Neural progenitor cell (in vitro differentiated cells): ENCODE results near the gene CDC5L. TPM values are rescaled to one million over a fixed set of nuclear protein-coding genes. Genes with fewer than 3 reads are reported as not detected.

Experiments
- DNase-seq: peaks from one replicate; pipeline ENCODE4 v3.0.0-alpha.2; 2016; ENCODE audit warnings: low spot score
- H2AFZ ChIP-seq: fragments of 200-600 bp; sonication (generic); replicated peaks from 2 replicates; pipeline ENCODE4 v1.6.1; 2016; ENCODE audit warnings: antibody characterized with exemption
- H3F3A ChIP-seq: fragments of 200-600 bp; sonication (generic); 2 replicates; pipeline ENCODE4 v1.6.1; 2016; ENCODE audit warnings: antibody characterized with exemption, low read depth
- H3K27ac ChIP-seq: fragments of 200-600 bp; sonication (generic); 2 replicates; pipeline ENCODE4 v1.5.1; 2016; ENCODE audit warnings: mild to moderate bottlenecking
- H3K27me3 ChIP-seq: fragments of 200-600 bp; sonication (generic); 2 replicates; pipeline ENCODE4 v1.6.1; 2016; ENCODE audit warnings: mild to moderate bottlenecking, moderate library complexity
- H3K36me3 ChIP-seq: fragments of 200-600 bp; sonication (generic); 2 replicates; pipeline ENCODE4 v1.5.1; 2016
- H3K4me1 ChIP-seq: fragments of 200-600 bp; sonication (generic); 2 replicates; pipeline ENCODE4 v1.6.1; 2016; ENCODE audit warnings: mixed run types
- H3K4me2 ChIP-seq: fragments of 200-600 bp; sonication (generic); 2 replicates; pipeline ENCODE4 v1.6.1; 2016
- H3K4me3 ChIP-seq: fragments of 200-600 bp; sonication (generic); 2 replicates; pipeline ENCODE4 v1.5.1; 2016
- H3K79me2 ChIP-seq: fragments of 200-600 bp; sonication (generic); 2 replicates; pipeline ENCODE4 v1.6.1; 2016; ENCODE audit warnings: low read depth
- H3K9ac ChIP-seq: fragments of 200-600 bp; sonication (generic); 2 replicates; pipeline ENCODE4 v1.6.1; 2016
- H3K9me3 ChIP-seq: fragments of 200-600 bp; sonication (generic); 2 replicates; pipeline ENCODE4 v1.5.1; 2016; ENCODE audit warnings: low read depth
- H4K20me1 ChIP-seq: fragments of 200-600 bp; sonication (generic); 2 replicates; pipeline ENCODE4 v1.6.1; 2016; ENCODE audit warnings: low read depth
- H3K27ac Mint-ChIP-seq: 3 replicates; pipeline ENCODE4 v1.8.0; 2021; ENCODE audit warnings: mixed read lengths
- H3K27me3 Mint-ChIP-seq: 2 replicates; pipeline ENCODE4 v1.8.0; 2022; ENCODE audit warnings: low read depth, mild to moderate bottlenecking, inconsistent platforms, moderate library complexity, mixed read lengths; ENCODE audit not compliant: insufficient read depth
- H3K36me3 Mint-ChIP-seq: 3 replicates; pipeline ENCODE4 v1.8.0; 2021; ENCODE audit warnings: mixed read lengths
- H3K4me1 Mint-ChIP-seq: 3 replicates; pipeline ENCODE4 v1.8.0; 2021; ENCODE audit warnings: mixed read lengths
- H3K4me3 Mint-ChIP-seq: 3 replicates; pipeline ENCODE4 v1.8.0; 2021; ENCODE audit warnings: mild to moderate bottlenecking, moderate library complexity, mixed read lengths
- H3K9me3 Mint-ChIP-seq: 3 replicates; pipeline ENCODE4 v1.8.0; 2020; ENCODE audit warnings: mixed read lengths
- EZH2 ChIP-seq: fragments of 200-600 bp; sonication (generic); IDR thresholded peaks from 2 replicates; pipeline ENCODE4 v1.6.1; 2017; ENCODE audit warnings: antibody characterized with exemption, mild to moderate bottlenecking, moderate library complexity
- EZH2phosphoT487 ChIP-seq: fragments of 200-600 bp; sonication (generic); IDR thresholded peaks from 2 replicates; pipeline ENCODE4 v1.6.1; 2017; ENCODE audit warnings: antibody characterized with exemption
- total RNA-seq: library from RNA; depleted of rRNA; stranded (reverse); fragments of >200 nt; gene quantifications from 2 replicates; pipeline ENCODE4 v1.2.3, GENCODE V29; 2015; ENCODE audit warnings: low replicate concordance
- TF ChIP-seq, protein P1 (sequence below): fragments of 200-600 bp; sonication (generic); IDR thresholded peaks from 2 replicates; pipeline ENCODE4 v1.5.1; 2017; ENCODE audit warnings: antibody characterized with exemption, mild to moderate bottlenecking

CDC5L gene
- total RNA-seq, 1 donor from 2014 or later = 53.6 TPM

DNA sequence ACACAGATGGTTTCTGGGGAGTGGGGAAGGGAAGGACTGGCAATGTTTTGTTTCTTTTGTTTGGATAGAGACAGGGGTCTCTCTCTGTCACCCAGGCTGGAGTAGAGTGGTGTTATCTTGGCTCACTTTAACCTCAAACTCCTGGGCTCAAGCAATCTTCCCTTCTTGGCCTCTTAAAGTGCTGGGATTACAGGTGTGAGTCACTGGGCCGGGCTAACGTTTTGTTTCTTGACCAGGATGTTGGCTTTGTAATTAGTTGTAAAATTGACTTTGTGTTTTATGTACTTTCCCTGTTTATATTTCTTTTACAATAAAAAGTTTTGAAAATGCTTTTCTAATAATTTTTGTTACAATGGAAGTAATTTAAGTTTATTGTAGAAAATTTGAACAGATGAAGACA lies 34.2 kb upstream of the CDC5L start:
- H3K4me1 Mint-ChIP-seq = no peaks in the 10 kb centered on the region
- H3F3A ChIP-seq = no peaks in the 10 kb centered on the region
- H2AFZ ChIP-seq = no peak overlapping the region
- H3K4me2 ChIP-seq = no peak overlapping the region
- no peak for DNase-seq
- H3K36me3 ChIP-seq = no peaks in the 10 kb centered on the region
- H3K9me3 Mint-ChIP-seq = no peaks in the 10 kb centered on the region
- no peaks in the 10 kb centered on the region for H3K27me3 ChIP-seq
- H3K9me3 ChIP-seq = no peaks in the 10 kb centered on the region
- no peak overlapping the region for H3K27ac Mint-ChIP-seq
- H3K4me3 Mint-ChIP-seq = no peak overlapping the region
- H3K36me3 Mint-ChIP-seq = no peaks in the 10 kb centered on the region
- H3K4me1 ChIP-seq = no peaks in the 10 kb centered on the region
- no peak overlapping the region for H3K4me3 ChIP-seq
- no peak overlapping the region for H3K27ac ChIP-seq
- H3K79me2 ChIP-seq = no peaks in the 10 kb centered on the region
- H3K9ac ChIP-seq = no peak overlapping the region
- peaks cover 3% of the 10 kb centered on the region for H3K27me3 Mint-ChIP-seq
- TF ChIP-seq EZH2 (no peak), EZH2phosphoT487 (no peak)
- TF ChIP-seq, protein P1, sequence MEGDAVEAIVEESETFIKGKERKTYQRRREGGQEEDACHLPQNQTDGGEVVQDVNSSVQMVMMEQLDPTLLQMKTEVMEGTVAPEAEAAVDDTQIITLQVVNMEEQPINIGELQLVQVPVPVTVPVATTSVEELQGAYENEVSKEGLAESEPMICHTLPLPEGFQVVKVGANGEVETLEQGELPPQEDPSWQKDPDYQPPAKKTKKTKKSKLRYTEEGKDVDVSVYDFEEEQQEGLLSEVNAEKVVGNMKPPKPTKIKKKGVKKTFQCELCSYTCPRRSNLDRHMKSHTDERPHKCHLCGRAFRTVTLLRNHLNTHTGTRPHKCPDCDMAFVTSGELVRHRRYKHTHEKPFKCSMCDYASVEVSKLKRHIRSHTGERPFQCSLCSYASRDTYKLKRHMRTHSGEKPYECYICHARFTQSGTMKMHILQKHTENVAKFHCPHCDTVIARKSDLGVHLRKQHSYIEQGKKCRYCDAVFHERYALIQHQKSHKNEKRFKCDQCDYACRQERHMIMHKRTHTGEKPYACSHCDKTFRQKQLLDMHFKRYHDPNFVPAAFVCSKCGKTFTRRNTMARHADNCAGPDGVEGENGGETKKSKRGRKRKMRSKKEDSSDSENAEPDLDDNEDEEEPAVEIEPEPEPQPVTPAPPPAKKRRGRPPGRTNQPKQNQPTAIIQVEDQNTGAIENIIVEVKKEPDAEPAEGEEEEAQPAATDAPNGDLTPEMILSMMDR = no peak
- H4K20me1 ChIP-seq = no peaks in the 10 kb centered on the region

DNA sequence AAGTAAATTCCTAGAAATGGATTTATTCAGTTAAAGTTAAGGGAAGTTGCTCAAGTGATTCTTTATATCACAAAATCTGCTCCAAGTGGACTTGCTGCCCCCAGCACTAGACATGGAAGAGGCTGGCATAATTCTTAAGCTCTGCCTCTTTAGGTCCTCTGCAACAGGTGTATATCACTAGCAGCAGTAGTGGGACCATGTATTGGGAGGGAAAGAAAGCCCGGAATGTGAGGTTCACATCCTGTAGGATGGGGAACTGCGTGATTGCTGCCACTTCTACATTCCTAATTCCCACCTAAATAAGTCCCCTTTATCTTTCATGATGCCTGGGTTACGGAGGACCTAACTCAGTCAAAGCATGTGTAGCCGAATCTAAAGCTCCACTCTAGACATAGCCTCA lies 31.9 kb upstream of the CDC5L start:
- no peaks in the 10 kb centered on the region for H3K4me1 ChIP-seq
- H3K27ac ChIP-seq = no peak overlapping the region
- H3K9me3 Mint-ChIP-seq = no peaks in the 10 kb centered on the region
- H3K9ac ChIP-seq = no peak overlapping the region
- H3K4me2 ChIP-seq = no peak overlapping the region
- H3K79me2 ChIP-seq = no peaks in the 10 kb centered on the region
- H2AFZ ChIP-seq = no peak overlapping the region
- peaks cover 3% of the 10 kb centered on the region for H3K27me3 Mint-ChIP-seq
- no peak overlapping the region for H3K4me3 ChIP-seq
- no peaks in the 10 kb centered on the region for H3K9me3 ChIP-seq
- no peaks in the 10 kb centered on the region for H3K36me3 Mint-ChIP-seq
- H3K4me3 Mint-ChIP-seq = no peak overlapping the region
- DNase-seq = no peak
- H3K27ac Mint-ChIP-seq = no peak overlapping the region
- H3K27me3 ChIP-seq = no peaks in the 10 kb centered on the region
- H4K20me1 ChIP-seq = no peaks in the 10 kb centered on the region
- TF ChIP-seq EZH2phosphoT487 = no peak
- no peak for TF ChIP-seq EZH2
- TF ChIP-seq, protein P1 = no peak
- H3F3A ChIP-seq = no peaks in the 10 kb centered on the region
- no peaks in the 10 kb centered on the region for H3K36me3 ChIP-seq
- H3K4me1 Mint-ChIP-seq = no peaks in the 10 kb centered on the region

DNA sequence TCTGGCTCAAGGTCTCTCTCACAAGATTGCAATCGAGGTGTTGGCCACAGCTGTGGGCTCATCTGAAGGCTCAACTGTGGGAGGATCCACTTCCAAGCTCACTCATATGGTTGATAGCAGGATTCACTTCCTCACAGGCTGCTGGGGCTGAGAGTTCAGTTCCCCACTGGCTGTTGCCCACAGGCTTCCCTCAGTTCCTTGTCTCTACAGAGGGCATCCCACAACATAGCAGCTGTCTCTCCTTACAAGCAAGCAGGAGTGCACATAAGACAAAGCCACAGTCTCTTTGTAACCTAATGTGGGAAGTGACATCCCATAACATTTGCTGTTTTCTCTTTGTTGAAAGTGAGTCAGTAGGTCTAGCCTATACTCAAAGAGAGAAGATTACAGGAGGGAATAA lies 31.0 kb upstream of the CDC5L start:
- Histone ChIP-seq H3K4me1 (no peaks in the 10 kb centered on the region), H3K4me3 (no peak overlapping the region), H3F3A (no peaks in the 10 kb centered on the region), H3K36me3 (no peaks in the 10 kb centered on the region), H3K27ac (no peak overlapping the region), H3K4me2 (no peak overlapping the region), H2AFZ (no peak overlapping the region), H3K79me2 (no peaks in the 10 kb centered on the region), H3K9me3 (no peaks in the 10 kb centered on the region), H3K27me3 (no peaks in the 10 kb centered on the region), H3K9ac (no peak overlapping the region), H4K20me1 (no peaks in the 10 kb centered on the region)
- DNase-seq = no peak
- H3K27ac Mint-ChIP-seq = no peak overlapping the region
- TF ChIP-seq, protein P1 = no peak
- TF ChIP-seq EZH2phosphoT487 (no peak), EZH2 (no peak)
- H3K4me1 Mint-ChIP-seq = no peaks in the 10 kb centered on the region
- H3K4me3 Mint-ChIP-seq = no peak overlapping the region
- H3K27me3 Mint-ChIP-seq = peaks cover 3% of the 10 kb centered on the region
- no peaks in the 10 kb centered on the region for H3K36me3 Mint-ChIP-seq
- H3K9me3 Mint-ChIP-seq = no peaks in the 10 kb centered on the region
